Ovary (tissue), 9 donors: ENCODE results near the gene COX8A. TPM values are rescaled to one million over a fixed set of nuclear protein-coding genes. Genes with fewer than 3 reads are reported as not detected.
A peak's percentile ranks its signal among the peaks of the same experiment; 100 is the strongest.

Experiments
- DNase-seq, 5 donors: peaks; one replicate each; pipeline ENCODE4 v3.0.0-alpha.2; 2019 to 2020
- H3K27ac ChIP-seq, 2 donors: fragments of 200-600 bp; one replicate each; pipeline versions ENCODE4 v1.5.1 to v1.8.0; 2019 to 2022
- H3K27me3 ChIP-seq: fragments of 200-600 bp; one replicate; pipeline ENCODE4 v1.8.0; 2022
- H3K36me3 ChIP-seq: fragments of 200-600 bp; sonication (generic); one replicate; pipeline ENCODE4 v1.5.1; 2019
- H3K4me1 ChIP-seq: one replicate; pipeline ENCODE4 v1.8.1; 2013; ENCODE audit warnings: mild to moderate bottlenecking, moderate library complexity; ENCODE audit not compliant: insufficient read depth
- H3K4me3 ChIP-seq: fragments of 200-600 bp; sonication (generic); one replicate; pipeline ENCODE4 v1.5.1; 2017
- H3K9me3 ChIP-seq, 2 donors: fragments of 200-600 bp in 1 of 2; sonication (generic) in 1 of 2; one replicate each; pipeline versions ENCODE4 v1.5.1 to v1.8.1; 2013 to 2019; ENCODE audit warnings: mild to moderate bottlenecking in 1 of 2, moderate library complexity in 1 of 2
- EP300 ChIP-seq: sonication (generic); formaldehyde crosslinking; IDR thresholded peaks from one replicate; pipeline ENCODE4 v1.6.1; 2017; ENCODE audit warnings: antibody characterized with exemption
- POLR2A ChIP-seq: fragments of 450-650 bp; IDR thresholded peaks from one replicate; pipeline ENCODE4 v1.6.1; 2017; ENCODE audit warnings: antibody characterized with exemption, mild to moderate bottlenecking, moderate library complexity
- WGBS, 3 donors: extraction: QIAGEN DNeasy Blood & Tissue Kit in 1 of 3; methylation state at CpG; one replicate each; pipeline versions ENCODE4 v1.1.5 to v1.1.7; 2013 to 2017; 5-methylcytosine and 5-hydroxymethylcytosine counted together
- intact Hi-C, 4 donors: fragments of 100-400 bp; cut with DNase I; formaldehyde crosslinking; loops; one replicate each; pipeline versions ENCODE4 v1.11.0 to v1.15.1; 2022 to 2023
- polyA plus RNA-seq, 2 donors: library from polyadenylated mRNA; stranded (reverse); fragments of 200-250 nt in 1 of 2; fragments of 350-450 nt in 1 of 2; fragmentation: Illumina TruSeq in 1 of 2; extraction: RNeasy Lipid Tissue Mini Kit (QIAGEN cat#74804) in 1 of 2; gene quantifications; one replicate each; pipeline ENCODE4 v1.2.3, GENCODE V29; 2013 to 2014
- total RNA-seq, 7 donors: library from RNA; depleted of rRNA in 2 of 7; stranded (reverse); fragments of >200 nt in 2 of 7; fragmentation: NEBNext Ultra II Directional in 3 of 7; extraction: Animal tissue kit (Norgen Biotek cat#: 25700) in 3 of 7; gene quantifications; one replicate each; pipeline versions ENCODE4 v1.1.0 to v1.2.4, GENCODE V29; 2016 to 2023
- TF ChIP-seq, protein P1 (sequence below), 3 donors: fragments of 450-650 bp in 2 of 3; fragments of 200-600 bp in 1 of 3; IDR thresholded peaks; one replicate each; pipeline versions ENCODE4 v1.5.1 to v1.8.0; 2016 to 2022; ENCODE audit warnings: antibody characterized with exemption in 3 of 3, mild to moderate bottlenecking in 1 of 3
- donor health status: DM: no; HTN: no; CAD: no; lungs with moderate emphysema.
- donor health status: DM: no; HTN: no; CAD: no.
- donor health status: Bipolar disorder and iron deficiency.
- donor health status: DM: yes; HTN: yes; CAD: no.
- donor health status: DM: no; HTN: no; CAD: no.
- donor health status: DM: yes; HTN: yes; CAD: no.

The COX8A gene
- total and polyA plus RNA-seq, 9 donors: 64.8 to 438 (median 222) TPM

DNA sequence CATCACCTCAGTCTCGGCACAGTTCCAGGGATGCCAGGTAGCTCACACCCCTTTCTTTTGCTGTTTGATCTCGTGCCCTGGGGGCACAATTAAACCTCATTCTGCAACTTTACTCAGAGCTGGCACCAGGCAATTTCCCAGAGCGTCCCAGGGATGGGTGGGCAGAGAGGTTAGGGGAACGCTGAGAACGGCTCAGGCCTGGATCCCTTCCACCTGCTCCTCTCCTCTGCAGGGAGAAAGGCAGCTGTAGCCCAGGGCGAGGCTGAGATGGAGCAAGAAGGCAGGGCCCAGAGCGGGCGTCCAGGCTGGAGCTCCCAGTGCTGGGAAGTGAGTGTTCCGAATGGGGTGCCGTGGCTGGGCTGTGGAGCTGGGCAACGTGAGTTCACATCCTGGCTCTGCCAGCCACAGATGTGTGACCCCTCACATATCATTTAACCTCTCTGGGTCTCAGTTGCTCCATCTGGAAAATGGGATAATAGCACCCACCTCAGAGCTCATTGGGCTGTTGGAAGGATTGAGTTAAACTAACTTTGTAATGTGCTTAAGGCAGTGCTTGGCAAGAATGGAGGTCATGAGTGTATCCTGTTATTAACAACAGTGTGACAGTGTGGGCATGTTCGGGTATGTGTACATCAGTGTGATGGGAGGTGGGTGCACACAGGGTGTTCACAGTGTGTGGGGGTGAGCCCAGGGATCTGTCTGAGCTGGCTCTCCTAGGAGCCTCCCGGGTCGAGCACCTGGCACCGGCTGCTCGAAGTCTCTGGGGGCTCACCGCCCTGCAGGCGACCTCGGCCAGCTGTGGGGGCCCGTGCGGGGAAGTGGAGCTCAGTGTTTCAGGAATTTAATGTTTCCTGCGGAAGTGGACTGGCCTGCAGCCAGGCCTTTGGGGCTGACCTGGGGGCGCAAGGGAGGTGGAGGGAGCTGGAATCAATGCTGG lies 27.3 kb downstream of the COX8A start:
- TF ChIP-seq, protein P1, sequence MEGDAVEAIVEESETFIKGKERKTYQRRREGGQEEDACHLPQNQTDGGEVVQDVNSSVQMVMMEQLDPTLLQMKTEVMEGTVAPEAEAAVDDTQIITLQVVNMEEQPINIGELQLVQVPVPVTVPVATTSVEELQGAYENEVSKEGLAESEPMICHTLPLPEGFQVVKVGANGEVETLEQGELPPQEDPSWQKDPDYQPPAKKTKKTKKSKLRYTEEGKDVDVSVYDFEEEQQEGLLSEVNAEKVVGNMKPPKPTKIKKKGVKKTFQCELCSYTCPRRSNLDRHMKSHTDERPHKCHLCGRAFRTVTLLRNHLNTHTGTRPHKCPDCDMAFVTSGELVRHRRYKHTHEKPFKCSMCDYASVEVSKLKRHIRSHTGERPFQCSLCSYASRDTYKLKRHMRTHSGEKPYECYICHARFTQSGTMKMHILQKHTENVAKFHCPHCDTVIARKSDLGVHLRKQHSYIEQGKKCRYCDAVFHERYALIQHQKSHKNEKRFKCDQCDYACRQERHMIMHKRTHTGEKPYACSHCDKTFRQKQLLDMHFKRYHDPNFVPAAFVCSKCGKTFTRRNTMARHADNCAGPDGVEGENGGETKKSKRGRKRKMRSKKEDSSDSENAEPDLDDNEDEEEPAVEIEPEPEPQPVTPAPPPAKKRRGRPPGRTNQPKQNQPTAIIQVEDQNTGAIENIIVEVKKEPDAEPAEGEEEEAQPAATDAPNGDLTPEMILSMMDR (IDR thresholded peaks at IDR 0.05): no peak
- TF ChIP-seq POLR2A: no peak
- no peak for TF ChIP-seq EP300
- DNase-seq: peak in 4 of 5 donors; percentile 56 to 80 (median 59)
- no peaks in the 10 kb centered on the region for H3K36me3 ChIP-seq
- H3K9me3 ChIP-seq: no peaks in the 10 kb centered on the region
- intact Hi-C loops: loop anchor here in 3 of 4 donors (2.0 to 10.0 kb wide), 3 partner anchors 151 to 293 kb away; partner anchors contain the start of gene KCNK4 (in 1 of the 3)
- 38 to 51% (median 49%) methylated on average over 20 to 23 of the region's 23 CpGs for WGBS, 3 donors
- no peaks in the 10 kb centered on the region for H3K27me3 ChIP-seq
- H3K4me1 ChIP-seq: peaks cover 8% of the 10 kb centered on the region
- no peak overlapping the region for H3K4me3 ChIP-seq
- H3K27ac ChIP-seq: no peak overlapping the region

DNA sequence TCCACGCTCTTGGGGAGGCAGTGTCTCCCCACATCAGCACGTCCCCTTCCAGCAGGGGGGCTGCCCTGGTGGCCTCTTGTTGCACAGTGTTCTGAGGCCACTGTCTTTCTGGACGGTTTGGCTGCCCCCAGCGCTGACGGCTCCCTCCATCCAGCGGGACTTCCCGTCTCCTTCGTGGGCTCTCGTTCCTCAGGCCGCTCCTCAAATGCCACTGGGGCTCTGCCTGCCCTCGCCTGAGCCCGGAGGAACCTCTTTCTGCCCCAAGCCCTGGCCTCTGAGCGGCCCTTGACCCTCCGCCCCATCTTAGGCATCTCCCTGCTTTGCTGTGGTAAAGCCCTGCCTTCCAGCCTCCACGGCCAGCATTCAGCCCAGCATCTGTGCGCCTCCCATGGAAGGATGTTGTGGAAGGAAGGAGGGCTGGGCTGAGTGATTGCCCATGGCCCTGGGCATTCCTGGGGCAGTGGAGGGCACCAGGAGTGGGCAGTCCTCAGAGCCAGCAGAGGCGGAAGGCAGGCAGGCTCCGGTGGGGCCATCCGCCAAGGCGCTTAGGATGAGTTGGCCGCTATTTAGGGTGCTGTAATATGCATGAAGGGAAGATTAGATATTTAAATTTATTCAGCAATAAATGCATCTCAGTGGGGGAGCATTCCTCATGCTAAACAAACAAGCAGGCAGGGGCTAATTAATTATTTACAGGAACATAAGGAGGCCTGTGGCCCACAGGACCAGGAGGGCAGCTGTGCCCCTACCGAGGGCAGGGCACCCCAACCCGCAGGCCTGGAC lies 29.6 kb downstream of the COX8A start:
- Histone ChIP-seq H3K9me3 (no peaks in the 10 kb centered on the region), H3K4me1 (peaks cover 16% of the 10 kb centered on the region), H3K4me3 (no peak overlapping the region), H3K27ac (no peak overlapping the region), H3K27me3 (no peaks in the 10 kb centered on the region), H3K36me3 (no peaks in the 10 kb centered on the region)
- intact Hi-C loops: loop anchor here in 2 of 4 donors (5.0 to 10.0 kb wide), 2 partner anchors 148 to 291 kb away; partner anchors contain the start of gene KCNK4 (in 1 of the 2)
- DNase-seq: no peak
- TF ChIP-seq EP300: no peak
- TF ChIP-seq POLR2A: no peak
- TF ChIP-seq, protein P1 (IDR thresholded peaks at IDR 0.05): no peak
- WGBS, 3 donors: 75 to 79% (median 78%) methylated on average over 23 of the region's 23 CpGs

DNA sequence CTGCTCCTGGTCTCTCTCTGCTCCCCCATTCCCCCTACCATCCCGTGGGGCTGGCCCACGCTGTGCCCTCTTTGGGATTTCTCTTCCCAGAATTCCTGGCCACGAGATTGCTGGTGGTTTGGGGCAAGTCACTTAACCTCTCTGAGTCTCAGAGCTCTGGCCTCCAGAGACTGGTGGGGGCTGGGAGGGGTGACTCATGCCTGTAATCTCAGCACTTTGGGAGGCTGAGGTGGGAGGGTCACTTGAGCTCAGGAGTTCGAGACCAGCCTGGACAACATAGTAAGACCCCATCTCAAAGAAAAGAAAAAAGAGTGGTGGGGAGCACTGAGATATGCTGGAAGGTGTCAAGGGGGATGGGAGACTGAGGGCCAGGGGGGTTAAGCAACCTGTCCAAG lies 30.2 kb downstream of the COX8A start:
- H3K4me1 ChIP-seq: peaks cover 13% of the 10 kb centered on the region
- H3K9me3 ChIP-seq: no peaks in the 10 kb centered on the region
- no peak overlapping the region for H3K27ac ChIP-seq
- no peaks in the 10 kb centered on the region for H3K27me3 ChIP-seq
- H3K4me3 ChIP-seq: no peak overlapping the region
- no peaks in the 10 kb centered on the region for H3K36me3 ChIP-seq
- 77 to 85% (median 80%) methylated on average over 4 of the region's 4 CpGs for WGBS, 3 donors
- TF ChIP-seq, protein P1 (IDR thresholded peaks at IDR 0.05): no peak
- no peak for TF ChIP-seq EP300
- TF ChIP-seq POLR2A: no peak
- DNase-seq: no peak
- intact Hi-C loops: loop anchor here in 2 of 4 donors (5.0 to 10.0 kb wide), 2 partner anchors 148 to 290 kb away; partner anchors contain the start of gene KCNK4 (in 1 of the 2)

DNA sequence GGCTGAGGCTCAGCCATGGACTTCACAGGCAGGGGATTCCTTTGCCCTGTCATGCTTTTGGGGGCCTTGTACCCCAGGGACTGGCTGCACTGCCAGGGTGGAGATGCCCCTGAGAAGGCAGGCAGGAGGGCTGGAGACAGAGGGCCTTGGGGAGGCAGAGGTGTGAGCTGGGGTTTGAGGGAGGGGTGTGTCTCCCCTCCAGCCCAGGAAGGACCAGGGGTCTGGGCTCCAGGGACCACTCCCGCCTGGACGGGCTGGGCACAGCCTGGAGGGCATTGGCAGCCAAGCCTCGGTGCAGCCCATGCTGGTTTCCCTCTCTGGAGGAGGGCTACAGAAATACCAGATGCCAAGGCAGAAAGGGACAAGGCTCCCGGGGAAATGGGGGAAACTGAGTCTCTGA lies 31.3 kb downstream of the COX8A start:
- DNase-seq: no peak
- H3K27me3 ChIP-seq: no peaks in the 10 kb centered on the region
- H3K36me3 ChIP-seq: no peaks in the 10 kb centered on the region
- no peak overlapping the region for H3K27ac ChIP-seq
- 90 to 93% (median 93%) methylated on average over 4 of the region's 4 CpGs for WGBS, 3 donors
- intact Hi-C loops: loop anchor here in 1 of 4 donors (10.0 kb wide), 1 partner anchor 289 kb away; the partner anchor contains the start of gene KCNK4
- no peak overlapping the region for H3K4me3 ChIP-seq
- H3K9me3 ChIP-seq: no peaks in the 10 kb centered on the region
- TF ChIP-seq, protein P1 (IDR thresholded peaks at IDR 0.05): no peak
- TF ChIP-seq EP300 (no peak), POLR2A (no peak)
- peaks cover 8% of the 10 kb centered on the region for H3K4me1 ChIP-seq
